Measurements from ENCODE around the gene MAP3K8.
"Not testable (repeated sequence)": the region's sequence is repeated elsewhere in the genome, so short reads cannot be mapped to it uniquely, and the experiment has no call there.

Gene MAP3K8

DNA sequence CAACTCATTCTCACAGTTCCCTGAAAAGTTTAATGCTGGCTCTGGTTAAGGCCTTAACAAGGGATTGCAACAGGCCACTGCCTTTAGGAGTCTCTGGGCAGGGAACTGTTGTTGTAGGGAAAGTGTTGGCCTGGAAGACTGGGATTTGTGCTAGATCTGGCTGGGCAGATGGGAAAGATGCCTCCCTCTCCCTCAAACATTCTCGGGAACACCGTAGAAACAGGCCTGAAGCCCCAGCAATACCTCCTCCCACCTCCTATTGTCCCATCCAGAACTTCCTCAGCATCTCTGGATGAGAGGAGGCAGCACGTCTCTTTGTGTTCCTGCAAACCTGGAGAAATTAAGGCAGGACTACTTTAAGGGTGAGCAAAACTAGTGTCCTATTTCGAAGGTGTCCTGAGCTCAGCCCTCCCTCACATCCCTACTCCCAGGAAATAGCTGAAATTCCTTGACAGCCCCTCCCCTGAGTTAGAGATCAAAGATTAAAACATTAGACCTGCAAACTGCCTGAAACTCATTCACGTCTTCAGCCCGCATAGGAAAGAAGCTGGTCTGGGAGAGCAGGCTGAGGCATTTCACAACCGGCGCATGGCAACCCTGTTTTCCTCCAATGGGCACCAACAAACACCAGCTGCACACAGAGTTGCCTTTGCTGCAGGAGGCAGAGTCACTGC, 10.9 kb upstream of the MAP3K8 start:
- peak; percentile 89 for DNase-seq (ENCODE audit: low read depth, low spot score)

DNA sequence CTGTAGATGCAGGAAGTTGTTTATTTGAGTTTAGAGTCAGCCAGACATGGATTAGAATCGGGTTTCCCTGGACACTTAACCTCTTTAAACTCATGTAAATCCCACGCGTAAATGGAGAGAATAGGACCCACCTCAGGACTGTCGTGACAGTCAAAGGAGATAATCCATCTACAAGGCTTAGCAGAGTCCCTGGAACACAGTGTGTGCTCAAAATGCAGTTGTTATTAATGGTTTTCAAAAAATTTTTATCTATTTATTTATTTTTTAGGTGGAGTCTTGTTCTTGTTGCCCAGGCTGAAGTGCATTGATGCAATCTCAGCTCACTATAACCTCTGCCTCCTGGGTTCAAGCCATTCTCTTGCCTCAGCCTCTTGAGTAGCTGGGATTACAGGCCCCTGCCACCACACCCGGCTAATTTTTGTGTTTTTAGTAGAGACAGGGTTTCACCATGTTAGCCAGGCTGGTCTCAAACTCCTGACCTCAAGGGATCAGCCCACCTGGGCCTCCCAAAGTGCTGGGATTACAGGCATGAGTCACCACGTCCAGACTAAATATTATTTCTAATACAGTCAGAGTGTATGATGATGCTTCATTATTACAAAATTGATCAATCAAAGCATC, 10.2 kb upstream of the MAP3K8 start:
- DNase-seq (ENCODE audit: low read depth, low spot score): not testable (repeated sequence)

DNA sequence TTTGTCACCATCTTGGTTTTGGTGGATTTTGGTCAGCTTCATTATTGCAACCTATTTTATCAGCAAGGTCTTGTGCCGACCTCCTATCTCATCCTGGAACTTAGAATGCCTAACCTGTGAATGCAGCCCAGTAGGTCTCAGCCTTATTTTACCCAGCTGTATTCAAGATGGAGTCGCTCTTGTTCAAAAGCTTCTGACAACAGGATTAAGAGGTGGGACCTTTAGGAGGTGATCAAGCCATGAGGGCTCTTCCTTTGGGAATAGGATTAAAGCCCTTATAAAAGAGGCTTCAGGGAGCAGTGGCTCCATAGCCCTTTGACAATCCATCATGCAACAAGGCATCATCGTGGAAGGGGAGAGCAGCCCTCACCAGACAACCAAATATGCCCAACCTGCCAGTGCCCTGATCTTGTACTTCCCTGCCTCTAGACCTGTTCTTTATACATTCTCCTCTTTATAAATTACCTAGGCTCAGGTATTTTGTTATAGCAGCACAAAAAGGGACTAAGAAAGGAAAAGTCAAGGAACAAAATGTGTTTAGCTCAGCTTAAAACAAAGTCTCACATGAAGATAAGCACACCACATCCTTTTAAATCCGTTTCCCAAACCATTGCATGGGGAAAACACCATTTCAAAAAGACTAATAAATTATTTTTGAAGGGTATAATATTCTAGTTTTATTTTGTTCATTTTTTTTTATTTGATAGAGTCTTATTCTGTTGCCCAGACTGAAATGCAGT, 8.5 kb upstream of the MAP3K8 start:
- no peak for DNase-seq (ENCODE audit: low read depth, low spot score)

DNA sequence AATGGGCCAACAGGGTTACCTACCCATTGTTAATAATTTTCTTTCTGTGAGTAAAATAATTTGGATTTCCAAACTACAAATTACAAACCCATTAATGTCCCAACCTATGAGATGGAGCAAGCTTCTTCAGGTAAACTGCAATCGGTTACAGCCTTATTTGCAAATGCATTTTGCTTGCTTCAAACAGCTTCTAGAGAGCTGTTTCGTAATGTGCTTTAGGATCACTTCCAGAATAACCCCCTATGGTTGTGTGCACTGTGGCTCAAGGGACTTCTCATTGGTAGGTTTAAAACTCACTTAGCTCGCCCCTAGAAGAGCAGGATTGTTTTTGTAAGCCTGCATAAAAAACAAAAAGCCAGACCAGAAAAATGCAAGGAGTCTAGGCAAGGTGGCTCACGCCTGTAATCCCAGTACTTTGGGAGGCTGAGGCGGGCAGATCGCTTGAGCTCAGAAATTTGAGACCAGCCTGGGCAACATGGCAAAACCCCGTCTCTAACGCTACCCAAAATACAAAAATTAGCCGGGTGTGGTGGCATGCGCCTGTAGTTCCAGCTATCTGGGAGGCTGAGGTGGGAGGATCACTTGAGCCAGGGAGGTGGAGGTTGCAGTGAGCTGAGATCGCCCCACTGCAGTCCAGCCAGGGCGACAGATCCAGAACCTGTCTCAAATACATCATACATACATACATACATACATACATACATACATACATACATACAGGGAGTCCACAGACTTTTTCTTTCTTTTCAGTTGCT, 3.3 kb upstream of the MAP3K8 start:
- no peak for DNase-seq (ENCODE audit: low read depth, low spot score)

DNA sequence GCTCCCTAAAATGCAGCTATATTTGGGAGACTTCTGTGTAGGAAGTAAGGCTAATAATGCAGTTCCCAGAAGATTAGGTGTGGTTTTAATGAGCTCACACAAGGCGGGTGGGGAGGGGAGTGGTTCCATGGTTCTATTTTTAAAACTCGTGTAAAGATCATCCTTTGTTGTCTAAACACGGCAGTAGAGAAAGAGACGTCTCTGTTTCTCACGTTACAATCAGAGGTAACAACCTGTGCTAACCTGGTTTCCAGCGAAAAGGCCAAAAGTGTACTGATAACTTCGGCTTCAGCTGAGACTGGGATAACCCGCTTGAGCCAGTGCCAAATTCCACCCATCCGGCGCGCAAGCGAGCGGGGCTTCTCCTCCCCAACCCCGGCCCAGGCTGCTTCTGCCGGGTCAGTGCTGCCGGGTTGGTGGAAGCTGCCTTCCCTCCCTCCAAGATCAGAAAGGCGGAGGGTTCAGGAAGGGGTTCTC, 2.5 kb upstream of the MAP3K8 start:
- peak; percentile 74 for DNase-seq (ENCODE audit: low read depth, low spot score)

DNA sequence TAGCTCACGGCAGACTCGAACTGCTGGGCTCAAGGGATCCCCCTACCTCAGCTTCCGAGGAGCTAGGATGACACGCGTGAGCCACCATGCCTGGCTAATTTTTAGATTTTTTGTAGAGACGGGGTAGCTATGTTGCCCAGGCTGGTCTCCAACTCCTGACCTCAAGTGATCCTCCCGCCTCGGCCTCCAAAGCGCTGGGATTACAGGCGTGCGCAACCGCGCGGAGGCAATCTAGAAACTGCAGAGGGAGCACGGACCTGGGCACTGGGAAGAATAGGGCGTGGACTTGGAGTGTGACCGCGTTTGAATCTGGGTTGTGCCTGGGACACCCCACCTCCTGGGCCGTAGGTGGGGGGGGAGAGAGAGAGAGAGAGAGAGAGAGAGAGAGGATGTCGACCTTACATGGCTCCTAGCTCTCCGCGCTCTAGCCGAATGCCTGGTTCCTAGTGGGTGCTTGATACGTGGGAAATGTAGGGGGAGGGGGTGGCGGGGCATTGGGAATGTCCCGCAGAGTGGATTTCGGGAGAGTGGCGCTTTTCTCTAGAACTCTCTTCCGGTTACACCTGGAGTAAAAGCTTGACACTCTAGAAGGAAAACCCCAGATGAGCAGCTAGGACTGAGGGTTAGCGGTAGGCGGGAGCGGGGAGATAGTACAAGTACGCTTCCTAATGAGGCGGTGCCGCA, 1.2 kb upstream of the MAP3K8 start:
- no peak for DNase-seq (ENCODE audit: low read depth, low spot score)

DNA sequence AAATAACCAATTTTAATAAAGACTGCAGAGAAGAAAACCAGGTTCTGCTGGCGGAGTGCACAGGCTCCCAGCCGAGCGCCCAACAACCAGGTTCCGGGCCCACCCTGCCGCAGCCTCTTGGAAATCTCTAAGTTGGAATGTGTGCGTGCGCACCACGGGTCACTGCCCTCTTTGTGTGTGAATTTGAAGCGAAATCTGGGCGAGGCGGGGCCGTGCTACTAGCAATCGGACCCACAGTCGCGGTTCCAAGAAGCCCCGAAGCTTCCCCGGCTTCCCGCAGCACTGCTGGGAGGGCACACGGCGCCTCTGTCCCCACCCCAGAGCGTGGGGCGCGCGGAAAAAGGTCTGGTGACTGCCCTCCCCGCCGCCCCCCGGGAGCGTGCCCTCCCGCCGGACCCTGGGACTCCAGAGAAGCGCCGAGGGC, 666 bp upstream of the MAP3K8 start:
- peak; percentile 85 for DNase-seq (ENCODE audit: low read depth, low spot score)

DNA sequence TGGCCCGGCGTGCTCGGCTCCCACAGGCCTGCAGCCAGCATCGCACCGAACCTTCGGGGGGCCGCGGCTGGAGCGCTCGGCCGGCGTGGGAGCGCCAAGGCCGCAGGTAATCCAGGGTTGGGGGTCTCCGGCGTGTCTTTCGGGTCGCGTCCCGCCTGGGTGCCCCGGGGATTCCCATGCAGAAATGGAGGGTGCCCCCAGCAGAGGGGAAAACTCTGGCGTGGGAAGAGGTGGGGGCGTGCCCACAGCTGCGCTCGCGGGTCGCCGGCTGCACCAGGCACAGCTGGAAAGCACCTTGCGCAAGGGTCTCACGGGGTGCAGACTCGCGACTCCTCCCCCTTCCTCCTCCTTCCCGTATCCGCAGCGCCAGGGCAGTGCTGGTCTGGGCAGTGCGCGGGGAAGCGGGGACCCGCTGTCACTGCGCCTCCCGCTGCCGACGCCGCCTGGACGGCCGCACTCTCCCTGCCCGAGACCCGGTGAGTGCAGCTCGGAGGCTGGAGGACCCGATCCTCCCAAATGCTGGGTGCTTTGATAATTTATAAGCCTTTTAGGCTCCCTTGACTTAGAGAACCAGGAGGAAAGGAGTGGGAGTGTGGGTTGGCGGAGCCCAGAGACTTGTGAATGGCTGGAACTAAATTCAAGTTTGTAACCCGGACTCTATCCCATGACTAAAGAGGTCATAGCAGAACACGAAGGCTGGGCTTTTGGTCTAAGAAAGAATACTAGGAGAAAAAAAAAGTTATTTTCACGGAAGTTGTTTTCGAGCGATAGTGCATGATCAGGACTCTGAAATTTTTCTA, 489 bp downstream of the MAP3K8 start:
- DNase-seq (ENCODE audit: low read depth, low spot score): peak; percentile 84

DNA sequence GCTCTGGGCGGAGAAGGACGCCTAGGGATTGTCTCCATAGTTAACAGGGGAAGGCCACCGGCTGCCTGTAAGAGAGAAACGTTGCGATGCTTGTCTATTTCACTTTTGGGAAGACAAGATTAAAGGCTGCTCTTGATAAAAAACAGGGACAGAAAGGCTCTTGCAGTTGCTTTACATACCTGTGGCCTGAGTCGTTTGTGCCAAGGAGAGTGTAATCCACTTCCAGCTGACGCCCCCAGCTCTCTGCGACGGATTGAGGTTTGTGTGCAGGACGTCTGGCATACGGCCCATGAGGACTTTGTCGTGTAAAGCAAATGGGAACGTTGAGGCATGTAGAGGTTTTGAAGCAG, 1.1 kb downstream of the MAP3K8 start:
- peak; percentile 60 for DNase-seq (ENCODE audit: low read depth, low spot score)

DNA sequence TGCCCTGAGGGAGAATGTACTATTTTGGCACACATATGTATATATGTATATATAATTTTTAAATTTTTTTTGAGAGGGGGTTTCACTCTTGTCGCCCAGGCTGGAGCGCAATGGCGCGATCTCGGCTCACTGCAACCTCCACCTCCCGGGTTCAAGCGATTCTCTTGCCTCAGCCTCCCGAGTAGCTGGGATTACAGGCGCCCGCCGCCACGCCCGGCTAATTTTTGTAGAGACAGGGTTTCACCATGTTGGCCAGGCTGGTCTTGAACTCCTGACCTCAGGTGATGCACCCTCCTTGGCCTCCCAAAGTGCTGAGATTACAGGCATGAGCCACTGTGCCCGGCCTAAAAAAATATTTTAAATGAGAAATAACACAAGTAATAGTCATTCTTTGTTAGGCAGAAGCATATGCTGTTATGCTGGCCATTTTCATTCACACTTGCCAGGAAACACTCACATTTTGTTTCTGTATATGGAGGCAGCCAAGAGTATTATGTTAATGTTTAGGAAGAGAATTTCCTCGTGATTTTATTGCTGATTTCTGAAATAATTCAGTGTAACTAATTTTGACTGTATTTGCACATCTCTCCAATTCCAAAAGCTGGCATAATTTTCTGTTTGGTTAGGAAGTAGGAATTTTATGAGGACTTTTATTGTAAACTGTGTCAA, 1.6 kb downstream of the MAP3K8 start:
- DNase-seq (ENCODE audit: low read depth, low spot score): not testable (repeated sequence)

DNA sequence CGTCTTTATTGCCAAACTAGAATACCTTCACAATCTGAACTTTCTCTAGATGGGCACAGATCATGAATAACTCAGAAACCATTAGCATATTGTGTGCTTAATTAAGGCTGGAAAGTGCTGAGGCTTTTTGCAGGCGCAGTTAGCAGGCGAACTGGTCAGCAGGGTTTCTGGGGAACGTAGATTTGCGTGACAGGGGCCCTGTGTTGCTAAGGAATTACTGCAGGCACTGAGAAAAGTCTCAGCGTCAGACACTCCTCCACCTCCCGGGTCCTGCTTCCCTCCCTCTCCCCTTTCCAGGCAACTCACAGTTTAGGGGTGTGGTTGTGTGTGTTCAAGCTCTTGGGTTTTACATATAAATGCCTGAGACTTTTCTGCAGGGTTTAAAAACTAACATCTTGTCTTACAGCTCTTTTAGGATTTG, 2.2 kb downstream of the MAP3K8 start:
- peak; percentile 84 for DNase-seq (ENCODE audit: low read depth, low spot score)

DNA sequence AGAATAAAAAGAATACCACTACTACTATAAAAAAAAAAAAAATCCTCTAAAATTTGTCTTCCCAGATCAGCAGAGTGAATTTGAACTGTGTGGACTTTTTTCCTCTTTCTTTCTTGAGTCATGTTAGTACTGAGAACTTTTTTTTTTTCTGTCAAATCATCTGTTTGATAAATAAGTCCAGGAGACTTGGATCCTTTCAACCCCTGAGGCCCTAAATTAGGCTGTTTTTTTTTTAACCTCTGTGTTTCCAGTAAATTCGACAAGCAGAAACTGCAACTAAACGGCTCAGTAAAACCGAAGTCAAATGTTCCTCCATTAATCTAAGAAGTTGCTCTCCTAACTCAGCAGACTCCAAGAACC, 2.7 kb downstream of the MAP3K8 start:
- DNase-seq (ENCODE audit: low read depth, low spot score): no peak

DNA sequence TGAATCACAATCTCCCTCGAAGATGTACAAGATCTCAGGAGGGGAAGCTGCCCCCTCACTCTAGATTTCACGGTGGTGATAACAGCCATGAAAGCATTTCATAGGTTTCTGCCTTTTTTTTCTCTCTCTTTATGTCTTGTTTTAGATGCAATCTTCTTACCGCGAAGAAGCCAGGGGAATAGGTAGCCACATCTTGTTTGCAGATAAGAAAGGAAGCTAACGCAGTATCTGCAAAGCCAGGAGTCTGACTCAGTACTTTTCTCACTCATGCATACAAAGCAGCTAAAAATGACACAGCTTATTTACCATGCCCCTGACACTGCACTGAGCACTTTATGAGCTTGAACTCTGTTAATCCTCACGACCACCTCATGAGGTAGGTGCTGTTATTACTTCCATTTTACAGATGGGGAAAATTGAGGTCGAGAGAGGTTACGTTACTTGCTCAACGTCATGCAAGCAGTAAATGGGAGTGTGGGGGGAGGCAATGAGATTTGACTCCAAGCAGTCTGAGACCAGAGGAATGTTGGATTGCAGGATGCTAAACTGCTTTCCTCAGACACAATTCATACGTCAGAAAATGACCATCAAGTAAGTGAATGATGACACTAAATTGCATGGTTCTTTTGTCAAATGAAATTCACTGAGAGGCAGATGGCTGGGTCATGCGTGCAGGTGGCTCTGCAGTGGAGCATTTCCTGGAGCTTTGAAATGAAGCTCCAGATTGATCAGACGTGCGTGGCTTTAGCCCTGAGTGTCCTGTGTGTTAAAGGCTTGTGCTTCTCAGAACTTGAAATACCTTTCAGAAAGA, 3.3 kb downstream of the MAP3K8 start:
- DNase-seq (ENCODE audit: low read depth, low spot score): peak; percentile 43

DNA sequence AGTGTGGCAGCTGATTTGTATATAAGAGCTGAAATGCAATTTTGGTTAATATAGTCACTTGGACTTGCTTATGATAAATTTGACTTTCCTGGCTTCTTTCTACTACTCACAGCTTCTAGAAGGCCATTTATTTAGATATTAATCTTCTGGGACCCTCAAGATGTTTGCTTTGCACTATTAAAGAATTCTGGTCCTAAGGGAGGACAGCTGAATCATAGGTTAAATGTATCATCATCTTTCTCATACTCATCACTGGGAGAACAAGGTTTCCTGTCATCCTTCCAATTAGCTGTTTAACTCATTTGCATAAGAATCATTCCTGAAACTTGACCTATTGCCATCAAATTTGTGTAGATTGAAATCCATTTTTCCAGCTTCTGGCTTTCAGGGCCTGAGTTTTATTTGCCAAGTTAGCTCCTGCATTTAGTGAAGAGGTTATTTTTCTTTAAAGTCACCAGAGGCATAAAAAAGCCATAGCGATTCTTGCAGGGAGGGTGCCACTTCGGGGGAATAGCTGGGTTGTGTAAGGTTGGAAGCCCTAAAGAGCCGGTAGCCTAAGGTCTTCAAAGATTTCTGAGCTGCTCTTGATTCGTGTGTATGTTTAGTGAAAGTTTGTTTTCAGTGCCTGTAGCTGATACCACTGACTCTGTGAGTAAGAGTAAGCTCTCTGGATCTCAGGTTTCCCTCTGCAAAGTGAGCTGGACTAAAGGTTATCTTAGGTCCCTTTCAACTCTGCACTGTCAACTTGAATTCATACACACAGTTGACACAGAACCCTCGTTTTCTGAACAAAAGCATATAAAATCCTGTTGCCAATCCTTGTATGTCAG, 4.3 kb downstream of the MAP3K8 start:
- no peak for DNase-seq (ENCODE audit: low read depth, low spot score)

DNA sequence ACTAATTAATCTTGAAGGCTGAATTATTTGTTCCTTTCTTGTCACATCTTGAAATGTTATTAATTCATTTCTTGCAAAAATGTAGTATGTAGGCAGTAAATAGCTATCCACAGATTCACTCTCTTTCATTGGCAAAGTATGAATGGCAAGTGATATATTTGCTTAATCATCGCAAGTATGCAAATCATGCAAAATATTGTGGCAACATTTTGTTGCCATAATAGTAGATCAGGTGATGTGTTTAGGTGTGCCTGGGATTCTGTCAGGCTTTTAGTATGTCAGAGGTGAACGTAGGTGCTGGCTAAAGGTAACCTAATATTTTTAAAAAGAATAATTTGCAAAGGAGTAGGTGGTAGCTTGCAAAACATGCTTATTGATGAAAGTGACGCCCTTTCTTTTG, 5.9 kb downstream of the MAP3K8 start:
- no peak for DNase-seq (ENCODE audit: low read depth, low spot score)

DNA sequence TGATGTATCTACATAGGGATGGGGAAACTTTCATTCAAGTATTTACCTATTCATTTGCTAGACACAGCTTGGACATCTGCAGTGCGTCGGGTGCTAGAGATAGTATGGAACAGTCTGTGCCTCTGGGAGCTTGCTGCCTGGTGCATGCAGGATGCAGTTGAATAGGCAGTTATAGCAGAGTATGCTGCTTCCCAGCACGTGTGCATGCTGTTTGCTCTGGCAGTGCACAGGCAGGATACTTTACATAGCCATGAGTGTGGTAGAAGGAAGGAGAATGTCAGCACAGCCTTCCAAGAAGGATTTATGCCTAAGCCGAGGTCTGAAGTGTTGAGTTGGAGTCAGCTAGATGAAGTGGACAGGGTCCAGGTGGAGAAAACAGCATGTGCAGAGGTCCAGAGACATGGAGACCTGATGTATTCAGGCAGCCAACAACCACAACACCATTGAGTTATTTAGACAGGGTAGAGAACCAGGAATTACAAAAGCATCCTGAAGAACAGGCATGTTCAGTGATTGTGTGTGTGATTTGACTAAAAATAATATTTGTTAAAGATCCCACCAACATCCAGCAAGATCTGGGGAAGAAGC, 8.1 kb downstream of the MAP3K8 start:
- no peak for DNase-seq (ENCODE audit: low read depth, low spot score)

DNA sequence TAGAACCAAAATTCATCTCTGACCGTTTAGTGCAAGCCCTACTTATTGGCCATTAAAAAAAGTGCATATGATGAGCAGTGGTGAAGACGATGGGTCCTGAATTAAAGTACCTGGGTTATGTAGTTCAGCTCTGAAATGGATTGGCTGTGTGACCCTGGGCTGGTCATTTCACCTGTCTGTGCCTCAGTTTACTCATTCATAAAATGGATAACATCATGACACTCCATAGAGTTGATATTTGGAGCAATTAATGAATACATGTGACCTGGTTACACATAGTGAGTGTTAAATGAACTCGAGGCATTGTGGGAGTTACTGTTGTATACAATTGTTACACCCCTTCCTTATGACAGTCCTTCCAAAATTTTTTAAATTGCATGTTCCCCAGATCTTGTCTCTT, 9.1 kb downstream of the MAP3K8 start:
- DNase-seq (ENCODE audit: low read depth, low spot score): no peak

DNA sequence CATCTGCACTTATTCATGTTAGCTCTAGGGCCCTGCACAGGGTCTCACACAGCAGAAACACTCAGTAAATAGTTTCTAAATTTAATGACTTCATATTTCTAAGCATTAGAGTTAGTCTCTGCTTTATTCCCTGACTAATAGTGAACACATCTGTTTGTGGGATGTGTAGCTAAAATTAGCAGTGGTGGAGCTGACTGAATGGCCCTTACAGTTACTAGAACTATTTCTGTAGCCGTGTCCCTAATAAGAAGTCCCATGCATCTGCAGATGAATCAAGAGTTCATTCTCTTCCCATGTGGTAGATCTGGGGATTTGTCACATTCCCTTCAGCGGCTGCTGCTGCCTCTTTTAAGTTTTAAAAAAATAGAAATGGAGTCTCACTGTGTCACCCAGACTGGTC, 11.7 kb downstream of the MAP3K8 start:
- DNase-seq (ENCODE audit: low read depth, low spot score): no peak

Measured in ELF-1 (cell line).